Tibial nerve (tissue), 4 donors: ENCODE results near the gene LLGL1.

Experiments used
- EP300 ChIP-seq, 2 donors: sonication (generic); formaldehyde crosslinking; IDR thresholded peaks; one replicate each; pipeline ENCODE4 v1.6.1; 2017; ENCODE audit warnings: antibody characterized with exemption in 2 of 2, mild to moderate bottlenecking in 1 of 2
- POLR2A ChIP-seq, 2 donors: fragments of 450-650 bp; IDR thresholded peaks; one replicate each; pipeline ENCODE4 v1.6.1; 2017; ENCODE audit warnings: antibody characterized with exemption in 2 of 2, mild to moderate bottlenecking in 2 of 2, moderate library complexity in 2 of 2
- TF ChIP-seq, protein P1 (sequence below), 5 experiments: fragments of 200-600 bp in 3 of 5; fragments of 450-650 bp in 2 of 5; sonication (generic) in 3 of 5; IDR thresholded peaks; one replicate each; pipeline ENCODE4 v1.5.1; 2016 to 2019; ENCODE audit warnings: antibody characterized with exemption in 5 of 5, mild to moderate bottlenecking in 3 of 5, moderate library complexity in 2 of 5

DNA sequence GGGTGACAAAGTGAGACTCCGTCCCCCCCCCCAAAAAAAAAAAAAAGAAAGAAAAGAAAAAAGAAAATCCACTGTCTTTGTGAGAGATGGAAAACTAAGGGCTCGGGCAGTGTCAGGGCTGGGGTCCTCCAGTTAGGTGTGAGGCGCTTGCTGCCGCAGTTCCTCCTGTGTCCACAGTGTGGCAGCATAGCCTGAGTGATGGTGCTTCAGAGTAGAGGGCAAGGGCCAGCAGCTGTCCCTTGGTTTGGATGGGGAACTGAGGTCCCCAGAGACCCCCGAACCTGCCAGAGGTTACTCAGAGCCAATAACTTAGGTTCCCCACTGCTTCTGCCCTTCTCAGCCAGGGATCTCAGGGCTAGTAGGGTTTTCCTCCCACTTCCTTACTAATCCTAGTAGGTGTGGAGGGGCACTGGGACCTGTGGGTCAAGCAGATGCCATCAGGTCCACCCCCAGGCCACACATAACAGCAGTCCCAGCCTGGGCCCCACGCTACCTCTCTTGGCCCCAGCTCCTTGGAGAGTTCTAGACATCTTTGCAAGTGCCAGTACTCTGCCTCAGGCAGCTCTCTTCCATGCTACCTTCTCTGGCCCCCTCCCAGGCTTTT lies 7.9 kb upstream of the LLGL1 start:
- no peak for TF ChIP-seq POLR2A (IDR thresholded peaks at IDR 0.05)
- TF ChIP-seq, protein P1, sequence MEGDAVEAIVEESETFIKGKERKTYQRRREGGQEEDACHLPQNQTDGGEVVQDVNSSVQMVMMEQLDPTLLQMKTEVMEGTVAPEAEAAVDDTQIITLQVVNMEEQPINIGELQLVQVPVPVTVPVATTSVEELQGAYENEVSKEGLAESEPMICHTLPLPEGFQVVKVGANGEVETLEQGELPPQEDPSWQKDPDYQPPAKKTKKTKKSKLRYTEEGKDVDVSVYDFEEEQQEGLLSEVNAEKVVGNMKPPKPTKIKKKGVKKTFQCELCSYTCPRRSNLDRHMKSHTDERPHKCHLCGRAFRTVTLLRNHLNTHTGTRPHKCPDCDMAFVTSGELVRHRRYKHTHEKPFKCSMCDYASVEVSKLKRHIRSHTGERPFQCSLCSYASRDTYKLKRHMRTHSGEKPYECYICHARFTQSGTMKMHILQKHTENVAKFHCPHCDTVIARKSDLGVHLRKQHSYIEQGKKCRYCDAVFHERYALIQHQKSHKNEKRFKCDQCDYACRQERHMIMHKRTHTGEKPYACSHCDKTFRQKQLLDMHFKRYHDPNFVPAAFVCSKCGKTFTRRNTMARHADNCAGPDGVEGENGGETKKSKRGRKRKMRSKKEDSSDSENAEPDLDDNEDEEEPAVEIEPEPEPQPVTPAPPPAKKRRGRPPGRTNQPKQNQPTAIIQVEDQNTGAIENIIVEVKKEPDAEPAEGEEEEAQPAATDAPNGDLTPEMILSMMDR (IDR thresholded peaks at IDR 0.05): peak; percentile 77 to 95 (median 90)
- no peak for TF ChIP-seq EP300 (IDR thresholded peaks at IDR 0.05)
